Panc1 (cell line): ENCODE measurements around the gene HUNK. TPM values are rescaled to one million over a fixed set of nuclear protein-coding genes. Genes with fewer than 3 reads are reported as not detected.

ENCODE experiments used
- ATAC-seq: fragments of 200-7000 bp; cut with Tn5 transposase; 2 replicates; pipeline ENCODE4 v1.9.1; 2020; ENCODE audit warnings: mild to moderate bottlenecking, moderate library complexity
- BruUV-seq: library from RNA; stranded (reverse); fragments of 400-500 nt; replicated peaks from 2 replicates; lab custom pipeline; 2021; lab: Mats Ljungman, UMichigan
- CTCF ChIA-PET: fragments of 300-600 bp; sonication (Branson Sonifier 250); formaldehyde crosslinking; loops from one replicate; lab custom pipeline; 2022; ENCODE audit warnings: antibody characterized with exemption; lab: Charles Lee
- POLR2A ChIA-PET: fragments of 300-600 bp; sonication (Branson Sonifier 250); formaldehyde crosslinking; loops from one replicate; lab custom pipeline; 2022; ENCODE audit warnings: antibody characterized with exemption; lab: Charles Lee
- DNase-seq: peaks from one replicate; pipeline ENCODE4 v3.0.0-alpha.2; 2010; ENCODE audit warnings: low read depth, low spot score
- H3K27ac ChIP-seq: 2 replicates; pipeline ENCODE4 v1.5.1; 2011; ENCODE audit warnings: mild to moderate bottlenecking, low read length, inconsistent platforms
- H3K27me3 ChIP-seq: fragments of 200-500 bp; sonication (Bioruptor generic); 2 replicates; pipeline ENCODE4 v1.6.0; 2014; ENCODE audit warnings: low read length, inconsistent platforms; ENCODE audit not compliant: control insufficient read depth, insufficient read depth
- H3K36me3 ChIP-seq: fragments of 200-500 bp; sonication (Bioruptor generic); 2 replicates; pipeline ENCODE4 v1.5.1; 2014; ENCODE audit warnings: inconsistent platforms, mild to moderate bottlenecking, low read length, moderate library complexity; ENCODE audit not compliant: control insufficient read depth, insufficient read depth
- H3K4me1 ChIP-seq: 2 replicates; pipeline ENCODE4 v1.5.1; 2011; ENCODE audit warnings: inconsistent platforms, mild to moderate bottlenecking, low read length, moderate library complexity; ENCODE audit not compliant: control insufficient read depth, insufficient read depth
- H3K4me3 ChIP-seq, 2 experiments: 2 replicates each; pipeline ENCODE4 v1.5.1; 2011 to 2012; ENCODE audit warnings: low read depth in 2 of 2, low read length in 2 of 2, mild to moderate bottlenecking in 2 of 2, inconsistent platforms in 1 of 2, moderate library complexity in 1 of 2
- H3K9me3 ChIP-seq: fragments of 200-500 bp; sonication (Bioruptor generic); 2 replicates; pipeline ENCODE4 v1.5.1; 2014; ENCODE audit warnings: low read depth, mild to moderate bottlenecking, inconsistent platforms, low read length, moderate library complexity; ENCODE audit not compliant: control insufficient read depth, insufficient read depth
- POLR2AphosphoS5 ChIP-seq: IDR thresholded peaks from 2 replicates; pipeline ENCODE4 v1.6.1; 2012; ENCODE audit warnings: mild to moderate bottlenecking, low read depth, low read length, moderate library complexity
- SIN3A ChIP-seq: IDR thresholded peaks from 2 replicates; pipeline ENCODE4 v1.6.1; 2012; ENCODE audit warnings: low read depth, mild to moderate bottlenecking, low read length, moderate library complexity, borderline replicate concordance; ENCODE audit not compliant: insufficient read depth
- TCF7L2 ChIP-seq: IDR thresholded peaks from 2 replicates; pipeline ENCODE4 v1.6.1; 2011; ENCODE audit warnings: mild to moderate bottlenecking, low read depth, low read length, inconsistent platforms
- in situ Hi-C: cut with HindIII; loops from 2 replicates; pipeline ENCODE4 v1.10.0; 2016; ENCODE audit warnings: low sequenced_read_pairs, low pct_unique_long_range_greater_than_20kb
- intact Hi-C: fragments of 100-400 bp; cut with micrococcal nuclease; formaldehyde crosslinking; loops from one replicate; pipeline ENCODE4 v1.10.0; 2022; ENCODE audit not compliant: unreplicated experiment
- total RNA-seq: library from RNA; stranded (reverse); gene quantifications from one replicate; pipeline ENCODE4 v1.2.1, GENCODE V29; 2021; ENCODE audit not compliant: unreplicated experiment
- TF ChIP-seq, protein P1 (sequence below): fragments of 450-650 bp; IDR thresholded peaks from 2 replicates; pipeline ENCODE4 v1.5.1; 2017; ENCODE audit warnings: mild to moderate bottlenecking
- TF ChIP-seq, protein P2 (sequence below), 2 experiments: IDR thresholded peaks; 2 replicates each; pipeline ENCODE4 v1.6.1; 2011 to 2012; ENCODE audit warnings: low read depth in 2 of 2, control low read depth in 1 of 2, low read length in 1 of 2, mild to moderate bottlenecking in 1 of 2, moderate library complexity in 1 of 2; ENCODE audit not compliant: insufficient read depth in 1 of 2

HUNK gene
- total RNA-seq, 1 experiment from 2014 or later = 0.05 TPM

DNA sequence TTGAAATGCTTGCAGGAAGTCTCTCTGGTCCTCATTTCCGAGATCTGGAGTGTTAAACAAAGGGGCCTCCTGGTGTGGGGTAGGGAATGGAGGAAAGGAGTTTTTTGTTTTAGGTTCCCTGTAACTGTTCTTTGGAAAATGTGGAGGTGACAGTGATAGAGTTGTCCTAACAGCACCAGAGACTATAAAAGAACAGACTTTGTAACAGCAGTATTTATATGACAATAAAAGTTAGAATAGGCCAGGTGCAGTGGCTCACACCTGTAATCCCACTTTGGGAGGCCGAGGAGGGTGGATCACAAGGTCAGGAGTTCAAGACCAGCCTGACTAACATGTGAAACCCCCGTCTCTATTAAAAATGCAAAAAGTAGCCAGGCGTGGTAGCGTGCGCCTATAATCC, 68.9 kb downstream of the HUNK start:
- ATAC-seq (no peak), DNase-seq (no peak)
- intact Hi-C loops (no loop called here), in situ Hi-C loops (no loop called here)
- TF ChIP-seq TCF7L2 = no peak
- no peak for TF ChIP-seq POLR2AphosphoS5
- TF ChIP-seq, protein P1, sequence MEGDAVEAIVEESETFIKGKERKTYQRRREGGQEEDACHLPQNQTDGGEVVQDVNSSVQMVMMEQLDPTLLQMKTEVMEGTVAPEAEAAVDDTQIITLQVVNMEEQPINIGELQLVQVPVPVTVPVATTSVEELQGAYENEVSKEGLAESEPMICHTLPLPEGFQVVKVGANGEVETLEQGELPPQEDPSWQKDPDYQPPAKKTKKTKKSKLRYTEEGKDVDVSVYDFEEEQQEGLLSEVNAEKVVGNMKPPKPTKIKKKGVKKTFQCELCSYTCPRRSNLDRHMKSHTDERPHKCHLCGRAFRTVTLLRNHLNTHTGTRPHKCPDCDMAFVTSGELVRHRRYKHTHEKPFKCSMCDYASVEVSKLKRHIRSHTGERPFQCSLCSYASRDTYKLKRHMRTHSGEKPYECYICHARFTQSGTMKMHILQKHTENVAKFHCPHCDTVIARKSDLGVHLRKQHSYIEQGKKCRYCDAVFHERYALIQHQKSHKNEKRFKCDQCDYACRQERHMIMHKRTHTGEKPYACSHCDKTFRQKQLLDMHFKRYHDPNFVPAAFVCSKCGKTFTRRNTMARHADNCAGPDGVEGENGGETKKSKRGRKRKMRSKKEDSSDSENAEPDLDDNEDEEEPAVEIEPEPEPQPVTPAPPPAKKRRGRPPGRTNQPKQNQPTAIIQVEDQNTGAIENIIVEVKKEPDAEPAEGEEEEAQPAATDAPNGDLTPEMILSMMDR = no peak
- no peak for TF ChIP-seq SIN3A
- TF ChIP-seq, protein P2, sequence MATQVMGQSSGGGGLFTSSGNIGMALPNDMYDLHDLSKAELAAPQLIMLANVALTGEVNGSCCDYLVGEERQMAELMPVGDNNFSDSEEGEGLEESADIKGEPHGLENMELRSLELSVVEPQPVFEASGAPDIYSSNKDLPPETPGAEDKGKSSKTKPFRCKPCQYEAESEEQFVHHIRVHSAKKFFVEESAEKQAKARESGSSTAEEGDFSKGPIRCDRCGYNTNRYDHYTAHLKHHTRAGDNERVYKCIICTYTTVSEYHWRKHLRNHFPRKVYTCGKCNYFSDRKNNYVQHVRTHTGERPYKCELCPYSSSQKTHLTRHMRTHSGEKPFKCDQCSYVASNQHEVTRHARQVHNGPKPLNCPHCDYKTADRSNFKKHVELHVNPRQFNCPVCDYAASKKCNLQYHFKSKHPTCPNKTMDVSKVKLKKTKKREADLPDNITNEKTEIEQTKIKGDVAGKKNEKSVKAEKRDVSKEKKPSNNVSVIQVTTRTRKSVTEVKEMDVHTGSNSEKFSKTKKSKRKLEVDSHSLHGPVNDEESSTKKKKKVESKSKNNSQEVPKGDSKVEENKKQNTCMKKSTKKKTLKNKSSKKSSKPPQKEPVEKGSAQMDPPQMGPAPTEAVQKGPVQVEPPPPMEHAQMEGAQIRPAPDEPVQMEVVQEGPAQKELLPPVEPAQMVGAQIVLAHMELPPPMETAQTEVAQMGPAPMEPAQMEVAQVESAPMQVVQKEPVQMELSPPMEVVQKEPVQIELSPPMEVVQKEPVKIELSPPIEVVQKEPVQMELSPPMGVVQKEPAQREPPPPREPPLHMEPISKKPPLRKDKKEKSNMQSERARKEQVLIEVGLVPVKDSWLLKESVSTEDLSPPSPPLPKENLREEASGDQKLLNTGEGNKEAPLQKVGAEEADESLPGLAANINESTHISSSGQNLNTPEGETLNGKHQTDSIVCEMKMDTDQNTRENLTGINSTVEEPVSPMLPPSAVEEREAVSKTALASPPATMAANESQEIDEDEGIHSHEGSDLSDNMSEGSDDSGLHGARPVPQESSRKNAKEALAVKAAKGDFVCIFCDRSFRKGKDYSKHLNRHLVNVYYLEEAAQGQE (IDR thresholded peaks at IDR 0.05; ENCODE audit: insufficient read depth in 1 of 2, low read depth in 2 of 2, low read length in 1 of 2) = no peak
- Histone ChIP-seq H3K4me3 (no peak overlapping the region), H3K4me1 (no peaks in the 10 kb centered on the region), H3K27ac (no peak overlapping the region), H3K36me3 (no peaks in the 10 kb centered on the region), H3K27me3 (peaks cover 10% of the 10 kb centered on the region), H3K9me3 (no peaks in the 10 kb centered on the region)
- no TSS peak for BruUV-seq
- ChIA-PET POLR2A (no interaction called here), CTCF (no interaction called here)

DNA sequence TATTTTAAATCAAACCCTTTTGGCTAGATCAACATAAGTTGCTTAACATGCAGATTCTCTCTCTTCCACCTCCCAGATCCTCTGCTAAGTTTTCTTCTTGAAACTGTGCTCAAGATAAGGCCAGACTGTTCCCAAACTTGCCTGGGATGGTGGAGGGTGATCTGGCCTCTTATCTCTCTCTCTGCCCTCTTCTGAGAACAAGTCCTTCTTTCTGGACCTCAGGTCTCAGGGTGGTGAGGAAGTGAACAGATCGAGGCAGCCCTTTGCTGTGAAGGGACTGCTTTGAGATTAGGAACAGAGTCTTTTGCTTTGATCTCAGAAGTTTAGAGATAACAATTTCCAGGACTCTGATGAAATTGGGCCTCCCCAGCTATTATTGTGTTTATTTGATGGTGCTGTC, 70.7 kb downstream of the HUNK start:
- Histone ChIP-seq H3K36me3 (no peaks in the 10 kb centered on the region), H3K9me3 (no peaks in the 10 kb centered on the region), H3K27me3 (peaks cover 2% of the 10 kb centered on the region; the same call in 1 of the 2 replicates), H3K4me3 (no peak overlapping the region), H3K4me1 (no peaks in the 10 kb centered on the region), H3K27ac (no peak overlapping the region)
- in situ Hi-C loops = no loop called here
- no TSS peak for BruUV-seq
- CTCF ChIA-PET = no interaction called here
- intact Hi-C loops = no loop called here
- ATAC-seq = no peak
- POLR2A ChIA-PET = interaction anchor here (0.5 kb wide), 1 partner anchor 10 kb away, joined by 6 read pairs; no protein-coding TSS in a partner anchor
- no peak for DNase-seq
- TF ChIP-seq POLR2AphosphoS5 = no peak
- TF ChIP-seq, protein P2 (IDR thresholded peaks at IDR 0.05; ENCODE audit: insufficient read depth in 1 of 2, low read depth in 2 of 2, low read length in 1 of 2) = no peak
- no peak for TF ChIP-seq TCF7L2
- no peak for TF ChIP-seq SIN3A
- TF ChIP-seq, protein P1 = no peak
